ENCODE results near the gene DENND2D.

DNA sequence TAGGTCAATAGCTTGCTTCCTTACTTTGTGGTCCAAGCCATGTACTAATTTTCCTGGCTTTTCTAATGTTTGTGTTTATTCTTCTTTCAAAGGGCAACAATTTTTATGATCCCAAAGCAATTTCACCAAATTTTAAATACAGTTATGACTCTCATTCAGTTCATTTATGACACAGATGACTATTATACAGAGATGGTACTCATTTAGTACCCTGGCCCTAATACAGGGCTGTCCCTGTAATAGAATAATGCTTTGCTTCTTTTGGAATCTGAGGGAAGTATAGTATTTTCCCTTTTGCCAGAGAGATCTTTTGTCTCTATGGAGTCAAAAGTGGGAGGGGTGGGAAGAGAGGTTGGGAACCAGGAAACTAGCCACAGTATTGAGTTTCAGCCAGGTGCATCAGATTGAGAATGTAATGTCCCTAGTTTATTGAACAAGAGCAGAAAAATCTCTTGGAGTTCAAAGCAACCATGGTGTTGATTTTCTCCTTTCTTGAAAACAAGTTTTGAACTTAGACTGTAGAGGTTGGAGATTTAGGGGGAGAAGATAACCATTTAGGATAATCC, 20.4 kb downstream of the DENND2D start:
- TF ChIP-seq, protein P1, sequence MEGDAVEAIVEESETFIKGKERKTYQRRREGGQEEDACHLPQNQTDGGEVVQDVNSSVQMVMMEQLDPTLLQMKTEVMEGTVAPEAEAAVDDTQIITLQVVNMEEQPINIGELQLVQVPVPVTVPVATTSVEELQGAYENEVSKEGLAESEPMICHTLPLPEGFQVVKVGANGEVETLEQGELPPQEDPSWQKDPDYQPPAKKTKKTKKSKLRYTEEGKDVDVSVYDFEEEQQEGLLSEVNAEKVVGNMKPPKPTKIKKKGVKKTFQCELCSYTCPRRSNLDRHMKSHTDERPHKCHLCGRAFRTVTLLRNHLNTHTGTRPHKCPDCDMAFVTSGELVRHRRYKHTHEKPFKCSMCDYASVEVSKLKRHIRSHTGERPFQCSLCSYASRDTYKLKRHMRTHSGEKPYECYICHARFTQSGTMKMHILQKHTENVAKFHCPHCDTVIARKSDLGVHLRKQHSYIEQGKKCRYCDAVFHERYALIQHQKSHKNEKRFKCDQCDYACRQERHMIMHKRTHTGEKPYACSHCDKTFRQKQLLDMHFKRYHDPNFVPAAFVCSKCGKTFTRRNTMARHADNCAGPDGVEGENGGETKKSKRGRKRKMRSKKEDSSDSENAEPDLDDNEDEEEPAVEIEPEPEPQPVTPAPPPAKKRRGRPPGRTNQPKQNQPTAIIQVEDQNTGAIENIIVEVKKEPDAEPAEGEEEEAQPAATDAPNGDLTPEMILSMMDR (IDR thresholded peaks at IDR 0.05) = no peak
- no peak for TF ChIP-seq JUN (CRISPR knock-in tag; IDR thresholded peaks at IDR 0.05)
- TF ChIP-seq FOXJ3 (CRISPR knock-in tag; IDR thresholded peaks at IDR 0.05; ENCODE audit: borderline replicate concordance) = no peak
- no peak for TF ChIP-seq HMGA2 (CRISPR knock-in tag; IDR thresholded peaks at IDR 0.05)
- TF ChIP-seq NFE2L1 (CRISPR knock-in tag; IDR thresholded peaks at IDR 0.05) = no peak
- no peak for TF ChIP-seq USF2 (CRISPR knock-in tag; IDR thresholded peaks at IDR 0.05)
- no peak for TF ChIP-seq KAT7 (CRISPR knock-in tag; IDR thresholded peaks at IDR 0.05; ENCODE audit: borderline replicate concordance)
- TF ChIP-seq, protein P2, sequence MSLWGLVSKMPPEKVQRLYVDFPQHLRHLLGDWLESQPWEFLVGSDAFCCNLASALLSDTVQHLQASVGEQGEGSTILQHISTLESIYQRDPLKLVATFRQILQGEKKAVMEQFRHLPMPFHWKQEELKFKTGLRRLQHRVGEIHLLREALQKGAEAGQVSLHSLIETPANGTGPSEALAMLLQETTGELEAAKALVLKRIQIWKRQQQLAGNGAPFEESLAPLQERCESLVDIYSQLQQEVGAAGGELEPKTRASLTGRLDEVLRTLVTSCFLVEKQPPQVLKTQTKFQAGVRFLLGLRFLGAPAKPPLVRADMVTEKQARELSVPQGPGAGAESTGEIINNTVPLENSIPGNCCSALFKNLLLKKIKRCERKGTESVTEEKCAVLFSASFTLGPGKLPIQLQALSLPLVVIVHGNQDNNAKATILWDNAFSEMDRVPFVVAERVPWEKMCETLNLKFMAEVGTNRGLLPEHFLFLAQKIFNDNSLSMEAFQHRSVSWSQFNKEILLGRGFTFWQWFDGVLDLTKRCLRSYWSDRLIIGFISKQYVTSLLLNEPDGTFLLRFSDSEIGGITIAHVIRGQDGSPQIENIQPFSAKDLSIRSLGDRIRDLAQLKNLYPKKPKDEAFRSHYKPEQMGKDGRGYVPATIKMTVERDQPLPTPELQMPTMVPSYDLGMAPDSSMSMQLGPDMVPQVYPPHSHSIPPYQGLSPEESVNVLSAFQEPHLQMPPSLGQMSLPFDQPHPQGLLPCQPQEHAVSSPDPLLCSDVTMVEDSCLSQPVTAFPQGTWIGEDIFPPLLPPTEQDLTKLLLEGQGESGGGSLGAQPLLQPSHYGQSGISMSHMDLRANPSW (CRISPR knock-in tag; conservative IDR thresholded peaks at IDR 0.05; ENCODE audit: low read depth) = no peak
- TF ChIP-seq, protein P3, sequence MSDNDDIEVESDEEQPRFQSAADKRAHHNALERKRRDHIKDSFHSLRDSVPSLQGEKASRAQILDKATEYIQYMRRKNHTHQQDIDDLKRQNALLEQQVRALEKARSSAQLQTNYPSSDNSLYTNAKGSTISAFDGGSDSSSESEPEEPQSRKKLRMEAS (CRISPR knock-in tag; IDR thresholded peaks at IDR 0.05) = no peak
- TF ChIP-seq, protein P4, sequence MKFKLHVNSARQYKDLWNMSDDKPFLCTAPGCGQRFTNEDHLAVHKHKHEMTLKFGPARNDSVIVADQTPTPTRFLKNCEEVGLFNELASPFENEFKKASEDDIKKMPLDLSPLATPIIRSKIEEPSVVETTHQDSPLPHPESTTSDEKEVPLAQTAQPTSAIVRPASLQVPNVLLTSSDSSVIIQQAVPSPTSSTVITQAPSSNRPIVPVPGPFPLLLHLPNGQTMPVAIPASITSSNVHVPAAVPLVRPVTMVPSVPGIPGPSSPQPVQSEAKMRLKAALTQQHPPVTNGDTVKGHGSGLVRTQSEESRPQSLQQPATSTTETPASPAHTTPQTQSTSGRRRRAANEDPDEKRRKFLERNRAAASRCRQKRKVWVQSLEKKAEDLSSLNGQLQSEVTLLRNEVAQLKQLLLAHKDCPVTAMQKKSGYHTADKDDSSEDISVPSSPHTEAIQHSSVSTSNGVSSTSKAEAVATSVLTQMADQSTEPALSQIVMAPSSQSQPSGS (CRISPR knock-in tag; IDR thresholded peaks at IDR 0.05; ENCODE audit: borderline replicate concordance, low read depth) = no peak
- TF ChIP-seq, protein P5, sequence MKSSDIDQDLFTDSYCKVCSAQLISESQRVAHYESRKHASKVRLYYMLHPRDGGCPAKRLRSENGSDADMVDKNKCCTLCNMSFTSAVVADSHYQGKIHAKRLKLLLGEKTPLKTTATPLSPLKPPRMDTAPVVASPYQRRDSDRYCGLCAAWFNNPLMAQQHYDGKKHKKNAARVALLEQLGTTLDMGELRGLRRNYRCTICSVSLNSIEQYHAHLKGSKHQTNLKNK (CRISPR knock-in tag; IDR thresholded peaks at IDR 0.05) = no peak
- TF ChIP-seq ZNF317 (CRISPR knock-in tag; IDR thresholded peaks at IDR 0.05; ENCODE audit: borderline replicate concordance, low read depth) = no peak
- no peak for TF ChIP-seq PREB (CRISPR knock-in tag; IDR thresholded peaks at IDR 0.05; ENCODE audit: borderline replicate concordance)
- no peak for TF ChIP-seq MLX (CRISPR knock-in tag; IDR thresholded peaks at IDR 0.05)
